ENCODE measurements around the gene PDF. TPM values are rescaled to one million over a fixed set of nuclear protein-coding genes. Genes with fewer than 3 reads are reported as not detected.

The PDF gene
- total RNA-seq, 1 donor from 2014 or later: 41.6 TPM

DNA sequence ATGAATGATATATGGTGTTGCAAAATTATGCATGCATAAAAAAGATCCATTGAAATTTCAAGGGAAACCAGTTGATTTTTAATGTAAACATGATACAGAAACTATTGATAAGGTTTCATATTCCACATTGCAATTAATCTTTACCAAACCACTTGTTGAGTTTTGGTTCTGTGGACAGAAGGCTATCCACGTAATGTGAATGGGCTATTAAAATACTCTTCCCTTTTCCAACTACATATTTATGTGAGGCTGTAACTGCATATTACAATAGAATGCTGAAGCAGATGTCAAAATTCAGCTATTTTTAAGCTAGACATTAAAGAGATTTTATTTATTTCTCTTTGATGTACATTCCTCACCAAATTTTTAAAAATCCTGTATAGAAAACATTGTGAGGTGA is 53.0 kb downstream of the PDF start:
- no peak for DNase-seq (ENCODE audit: low read depth)

Other genes starting within 250 kb of the PDF start
- 15.5 and 22.8 TPM in 2 replicates for gene HAS3, start 224.9 kb downstream of the PDF start, total RNA-seq
- gene CHTF8, start 198.0 kb downstream of the PDF start, total RNA-seq: 67.7 and 103 TPM in 2 replicates
- 24.0 and 37.5 TPM in 2 replicates for gene UTP4, start 197.9 kb downstream of the PDF start, total RNA-seq
- 18.9 and 31.3 TPM in 2 replicates for gene SNTB2, start 143.4 kb downstream of the PDF start, total RNA-seq
- 27.3 and 30.4 TPM in 2 replicates for gene VPS4A, start 19.2 kb downstream of the PDF start, total RNA-seq
- gene COG8, start 9.0 kb upstream of the PDF start, total RNA-seq: 35.3 and 56.6 TPM in 2 replicates
- 21.7 and 33.2 TPM in 2 replicates for gene NIP7, start 9.2 kb upstream of the PDF start, total RNA-seq
- 0.87 TPM in 1 of 2 replicates, not detected in the other for gene TMED6, start 21.2 kb upstream of the PDF start, total RNA-seq
- 5.6 and 16.7 TPM in 2 replicates for gene TERF2, start 55.4 kb upstream of the PDF start, total RNA-seq
- gene CYB5B, start 94.0 kb upstream of the PDF start, total RNA-seq: 91.3 and 107 TPM in 2 replicates
- gene NFAT5, start 235.4 kb upstream of the PDF start, total RNA-seq: 7.5 and 57.6 TPM in 2 replicates

All from renal cortical epithelial cell (primary cell).